Peyer's patch (tissue), 4 donors: Measurements from ENCODE around the gene SEMA3A. TPM values are rescaled to one million over a fixed set of nuclear protein-coding genes. Genes with fewer than 3 reads are reported as not detected.

ENCODE experiments used
- DNase-seq, 3 donors: peaks; one replicate each; pipeline ENCODE4 v3.0.0-alpha.2; 2017 to 2019
- H3K27ac ChIP-seq, 4 donors: fragments of 200-600 bp; sonication (generic); one replicate each; pipeline ENCODE4 v1.5.1; 2016 to 2019
- H3K27me3 ChIP-seq, 2 donors: fragments of 200-600 bp; sonication (generic); one replicate each; pipeline ENCODE4 v1.5.1; 2019
- H3K36me3 ChIP-seq, 3 donors: fragments of 200-600 bp; sonication (generic); one replicate each; pipeline ENCODE4 v1.5.1; 2016 to 2019
- H3K4me1 ChIP-seq, 4 donors: fragments of 200-600 bp; sonication (generic); one replicate each; pipeline ENCODE4 v1.5.1; 2016 to 2019
- H3K4me3 ChIP-seq, 4 donors: fragments of 200-600 bp; sonication (generic); 1 replicate in 3 of 4; 2 replicates in 1 of 4; pipeline ENCODE4 v1.5.1; 2016 to 2019; ENCODE audit warnings: mild to moderate bottlenecking in 1 of 4
- H3K9me3 ChIP-seq, 4 donors: fragments of 200-600 bp; sonication (generic); one replicate each; pipeline ENCODE4 v1.5.1; 2016 to 2019; ENCODE audit warnings: mild to moderate bottlenecking in 1 of 4
- CTCF ChIP-seq, 6 experiments: fragments of 450-650 bp in 4 of 6; fragments of 200-600 bp in 2 of 6; sonication (generic) in 1 of 6; IDR thresholded peaks; one replicate each; pipeline ENCODE4 v1.5.1; 2017 to 2019; ENCODE audit warnings: antibody characterized with exemption in 6 of 6, mild to moderate bottlenecking in 3 of 6, moderate library complexity in 1 of 6
- POLR2A ChIP-seq, 2 donors: fragments of 450-650 bp; IDR thresholded peaks; one replicate each; pipeline ENCODE4 v1.5.1; 2017; ENCODE audit warnings: antibody characterized with exemption in 2 of 2, mild to moderate bottlenecking in 2 of 2, moderate library complexity in 2 of 2
- total RNA-seq, 4 donors: library from RNA; depleted of rRNA; stranded (reverse); fragments of >200 nt; gene quantifications; one replicate each; pipeline ENCODE4 v1.1.0, GENCODE V29; 2016

Gene SEMA3A
- total RNA-seq, 4 donors from 2014 or later = 1.3 to 12.4 (median 3.8) TPM

GRCh38 chr7:84110400-84110799, 84.2 kb downstream of the SEMA3A start:
- Histone ChIP-seq H3K36me3 (no peaks in the 10 kb centered on the region), H3K27ac (no peak overlapping the region), H3K27me3 (no peaks in the 10 kb centered on the region), H3K4me1 (no peaks in the 10 kb centered on the region), H3K4me3 (no peak overlapping the region), H3K9me3 (no peaks in the 10 kb centered on the region)
- no peak for DNase-seq
- TF ChIP-seq CTCF (IDR thresholded peaks at IDR 0.05) (no peak), POLR2A (IDR thresholded peaks at IDR 0.05) (no peak)

GRCh38 chr7:84108787-84109186, 85.8 kb downstream of the SEMA3A start:
- no peaks in the 10 kb centered on the region for H3K9me3 ChIP-seq
- H3K4me3 ChIP-seq = no peak overlapping the region
- H3K27me3 ChIP-seq = no peaks in the 10 kb centered on the region
- no peak overlapping the region for H3K27ac ChIP-seq
- H3K36me3 ChIP-seq = no peaks in the 10 kb centered on the region
- DNase-seq = no peak
- TF ChIP-seq POLR2A (IDR thresholded peaks at IDR 0.05) (no peak), CTCF (IDR thresholded peaks at IDR 0.05) (no peak)
- H3K4me1 ChIP-seq = no peaks in the 10 kb centered on the region

DNA sequence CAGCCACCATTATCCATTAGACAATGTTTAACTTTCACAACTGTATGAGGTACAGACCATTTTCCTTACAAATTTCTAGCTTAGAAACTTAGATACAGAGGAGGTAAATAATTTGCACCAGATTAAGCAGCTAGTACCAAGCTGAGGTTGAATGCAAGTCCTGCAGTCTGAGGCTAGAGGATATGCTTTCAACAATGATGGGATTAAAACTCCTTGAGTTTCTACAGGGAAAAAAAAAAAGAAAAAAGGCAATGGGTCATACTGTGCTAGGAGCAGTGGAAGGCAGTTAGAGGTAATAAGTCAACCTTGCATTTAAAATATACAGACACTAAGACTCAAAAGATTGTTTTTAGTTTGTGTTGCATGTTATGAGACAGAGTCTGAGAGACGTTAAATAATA, 86.5 kb downstream of the SEMA3A start:
- no peak for TF ChIP-seq CTCF (IDR thresholded peaks at IDR 0.05)
- TF ChIP-seq POLR2A (IDR thresholded peaks at IDR 0.05) = no peak
- no peak overlapping the region for H3K27ac ChIP-seq
- no peak for DNase-seq

DNA sequence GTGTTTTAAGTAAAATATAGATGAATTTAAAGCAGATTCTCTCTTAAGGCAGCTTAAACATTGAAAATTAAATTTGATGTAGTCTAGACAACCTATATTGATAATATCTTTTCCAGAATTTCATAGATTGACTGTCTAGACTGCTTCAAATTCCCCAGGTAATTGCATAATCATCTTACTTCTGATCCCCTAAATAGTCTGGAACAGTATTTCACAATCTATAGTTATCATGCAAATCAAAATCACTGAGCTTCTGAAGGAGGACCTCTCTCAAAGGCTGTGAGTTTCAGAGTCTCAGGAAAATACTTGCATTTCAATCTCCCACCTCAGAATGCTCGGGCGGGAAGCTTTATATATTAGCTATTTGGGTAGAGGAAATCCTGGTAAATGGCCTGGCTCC, 87.3 kb downstream of the SEMA3A start:
- no peaks in the 10 kb centered on the region for H3K4me1 ChIP-seq
- H3K27me3 ChIP-seq = no peaks in the 10 kb centered on the region
- H3K4me3 ChIP-seq = no peak overlapping the region
- no peaks in the 10 kb centered on the region for H3K9me3 ChIP-seq
- no peak overlapping the region for H3K27ac ChIP-seq
- no peak for TF ChIP-seq CTCF (IDR thresholded peaks at IDR 0.05)
- TF ChIP-seq POLR2A (IDR thresholded peaks at IDR 0.05) = no peak
- no peaks in the 10 kb centered on the region for H3K36me3 ChIP-seq
- no peak for DNase-seq

More for the DNA sequence above, 86.5 kb downstream of the SEMA3A start:
- no peaks in the 10 kb centered on the region for H3K4me1 ChIP-seq
- H3K9me3 ChIP-seq = no peaks in the 10 kb centered on the region
- H3K36me3 ChIP-seq = no peaks in the 10 kb centered on the region
- no peaks in the 10 kb centered on the region for H3K27me3 ChIP-seq
- H3K4me3 ChIP-seq = no peak overlapping the region

- no peaks in the 10 kb centered on the region for H3K9me3 ChIP-seq
- H3K4me1 ChIP-seq = no peaks in the 10 kb centered on the region
- H3K27me3 ChIP-seq = no peaks in the 10 kb centered on the region
- no peak for DNase-seq
- H3K27ac ChIP-seq = no peak overlapping the region
- H3K4me3 ChIP-seq = no peak overlapping the region
- no peak for TF ChIP-seq CTCF (IDR thresholded peaks at IDR 0.05)
- TF ChIP-seq POLR2A (IDR thresholded peaks at IDR 0.05) = no peak
- no peaks in the 10 kb centered on the region for H3K36me3 ChIP-seq
Observed at GRCh38 chr7:84106291-84106690, 88.3 kb downstream of the SEMA3A start.

DNA sequence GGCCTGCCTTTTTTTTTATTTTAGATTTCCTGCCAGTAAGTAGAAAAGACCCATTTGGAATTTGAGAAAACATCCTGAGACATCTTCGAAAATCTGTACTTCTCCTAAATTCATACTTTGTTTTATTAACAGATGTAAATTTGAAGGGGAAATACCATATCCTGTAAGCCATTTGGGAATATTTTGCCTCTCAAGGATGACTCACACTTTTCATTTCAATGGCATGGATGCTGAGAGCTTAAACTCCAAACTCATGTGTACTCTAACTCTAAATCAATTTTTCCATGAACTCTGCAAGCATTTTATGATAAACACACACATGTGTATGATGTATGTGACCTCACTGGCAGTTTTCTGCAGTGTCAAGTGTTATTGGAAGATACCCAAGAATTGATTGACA, 89.0 kb downstream of the SEMA3A start:
- Histone ChIP-seq H3K9me3 (no peaks in the 10 kb centered on the region), H3K27ac (no peak overlapping the region)
- TF ChIP-seq POLR2A (IDR thresholded peaks at IDR 0.05) (no peak), CTCF (IDR thresholded peaks at IDR 0.05) (no peak)

More for the DNA sequence above, 89.0 kb downstream of the SEMA3A start:
- Histone ChIP-seq H3K27me3 (no peaks in the 10 kb centered on the region), H3K4me3 (no peak overlapping the region), H3K36me3 (no peaks in the 10 kb centered on the region), H3K4me1 (no peaks in the 10 kb centered on the region)
- DNase-seq = no peak
